ENCODE measurements around the gene PHOSPHO1.
"Not testable (repeated sequence)": the region's sequence is repeated elsewhere in the genome, so short reads cannot be mapped to it uniquely, and the experiment has no call there.

The PHOSPHO1 gene

GRCh38 chr17:49267912-49268311 lies 37.3 kb upstream of the PHOSPHO1 start:
- in situ Hi-C loops (cut with HindIII; ENCODE audit: low sequenced_read_pairs) = no loop called here
- no peak overlapping the region for H3K4me3 ChIP-seq (ENCODE audit: low read depth, low read length)
- no peak for DNase-seq (ENCODE audit: low read depth)
- no peak for TF ChIP-seq CTCF (IDR thresholded peaks at IDR 0.05; ENCODE audit: low read depth, low read length, missing control alignments)

- in situ Hi-C loops (cut with HindIII; ENCODE audit: low sequenced_read_pairs) = no loop called here
- no peak for TF ChIP-seq CTCF (IDR thresholded peaks at IDR 0.05; ENCODE audit: low read depth, low read length, missing control alignments)
- no peak for DNase-seq (ENCODE audit: low read depth)
- no peak overlapping the region for H3K4me3 ChIP-seq (ENCODE audit: low read depth, low read length)
Measured at GRCh38 chr17:49266233-49266632, 35.6 kb upstream of the PHOSPHO1 start.

- DNase-seq (ENCODE audit: low read depth); H3K4me3 ChIP-seq (ENCODE audit: low read depth, low read length); in situ Hi-C loops (cut with HindIII; ENCODE audit: low sequenced_read_pairs): not testable (repeated sequence)
Measured at GRCh38 chr17:49261540-49261939, 31.0 kb upstream of the PHOSPHO1 start.

GRCh38 chr17:49260817-49261291 lies 30.3 kb upstream of the PHOSPHO1 start:
- H3K4me3 ChIP-seq (ENCODE audit: low read depth, low read length) = peak overlapping the region; percentile 33
- no peak for TF ChIP-seq CTCF (IDR thresholded peaks at IDR 0.05; ENCODE audit: low read depth, low read length, missing control alignments)
- DNase-seq (ENCODE audit: low read depth) = no peak
- in situ Hi-C loops (cut with HindIII; ENCODE audit: low sequenced_read_pairs) = no loop called here

- peak overlapping the region; percentile 33 for H3K4me3 ChIP-seq (ENCODE audit: low read depth, low read length)
- TF ChIP-seq CTCF (IDR thresholded peaks at IDR 0.05; ENCODE audit: low read depth, low read length, missing control alignments) = no peak
- in situ Hi-C loops (cut with HindIII; ENCODE audit: low sequenced_read_pairs) = no loop called here
- DNase-seq (ENCODE audit: low read depth) = no peak
Measured at GRCh38 chr17:49260011-49260816, 29.6 kb upstream of the PHOSPHO1 start.

- in situ Hi-C loops (cut with HindIII; ENCODE audit: low sequenced_read_pairs) = no loop called here
- H3K4me3 ChIP-seq (ENCODE audit: low read depth, low read length) = peak overlapping the region; percentile 33
- DNase-seq (ENCODE audit: low read depth) = no peak
- no peak for TF ChIP-seq CTCF (IDR thresholded peaks at IDR 0.05; ENCODE audit: low read depth, low read length, missing control alignments)
Measured at GRCh38 chr17:49259663-49260010, 29.1 kb upstream of the PHOSPHO1 start.

- no peak overlapping the region for H3K4me3 ChIP-seq (ENCODE audit: low read depth, low read length)
- in situ Hi-C loops (cut with HindIII; ENCODE audit: low sequenced_read_pairs) = no loop called here
- DNase-seq (ENCODE audit: low read depth) = no peak
- no peak for TF ChIP-seq CTCF (IDR thresholded peaks at IDR 0.05; ENCODE audit: low read depth, low read length, missing control alignments)
Measured at GRCh38 chr17:49258394-49258793, 27.8 kb upstream of the PHOSPHO1 start.

All from astrocyte of the cerebellum (primary cell).